ENCODE measurements around the gene ACACB.

- no peak for TF ChIP-seq CTCF (IDR thresholded peaks at IDR 0.05; ENCODE audit: borderline replicate concordance, extremely low read depth, low read length, poor library complexity, severe bottlenecking)
- no peak for TF ChIP-seq EZH2 (IDR thresholded peaks at IDR 0.05; ENCODE audit: borderline replicate concordance, low read depth, low read length, severe bottlenecking)
Observed at GRCh38 chr12:109115404-109115757, 1.0 kb upstream of the ACACB start.

All from DND-41 (cell line).